ENCODE results near the gene SFXN1. TPM values are rescaled to one million over a fixed set of nuclear protein-coding genes. Genes with fewer than 3 reads are reported as not detected.

Gene SFXN1
- total RNA-seq, 4 donors from 2014 or later = 18.0 to 26.1 (median 21.2) TPM

DNA sequence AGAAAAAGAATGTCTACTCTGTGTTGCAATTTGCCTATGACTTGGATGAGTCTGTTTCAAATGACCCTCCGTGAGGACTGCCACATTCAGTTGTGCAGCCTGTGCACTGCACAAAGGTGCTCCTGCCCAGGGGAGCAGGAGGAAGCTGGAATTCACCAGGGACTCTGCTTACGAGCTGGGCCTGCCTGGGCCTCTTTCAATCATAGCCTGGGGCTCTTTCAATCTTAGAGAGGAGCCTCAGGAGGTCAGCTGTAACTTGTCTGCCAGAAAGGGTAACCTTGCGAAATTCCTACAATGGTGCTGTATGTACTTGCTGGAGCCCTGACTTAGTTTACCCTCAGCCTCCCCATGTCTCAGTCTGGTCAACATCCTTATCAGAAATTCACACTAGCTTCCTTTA lies 8.4 kb upstream of the SFXN1 start:
- Histone ChIP-seq H3K4me3 (no peak overlapping the region), H3K27me3 (peaks cover 41% of the 10 kb centered on the region), H3K4me1 (peaks cover 0 to 5% (median 0%) of the 10 kb centered on the region in 3 donors), H3K36me3 (no peaks in the 10 kb centered on the region), H3K27ac (no peak overlapping the region), H3K9me3 (no peaks in the 10 kb centered on the region)
- ATAC-seq = no peak
- 29 to 70% methylated on average over 2 of the region's 3 CpGs for WGBS, 2 donors (ENCODE audit: low coverage in 1 of 2)
- TF ChIP-seq, protein P1, sequence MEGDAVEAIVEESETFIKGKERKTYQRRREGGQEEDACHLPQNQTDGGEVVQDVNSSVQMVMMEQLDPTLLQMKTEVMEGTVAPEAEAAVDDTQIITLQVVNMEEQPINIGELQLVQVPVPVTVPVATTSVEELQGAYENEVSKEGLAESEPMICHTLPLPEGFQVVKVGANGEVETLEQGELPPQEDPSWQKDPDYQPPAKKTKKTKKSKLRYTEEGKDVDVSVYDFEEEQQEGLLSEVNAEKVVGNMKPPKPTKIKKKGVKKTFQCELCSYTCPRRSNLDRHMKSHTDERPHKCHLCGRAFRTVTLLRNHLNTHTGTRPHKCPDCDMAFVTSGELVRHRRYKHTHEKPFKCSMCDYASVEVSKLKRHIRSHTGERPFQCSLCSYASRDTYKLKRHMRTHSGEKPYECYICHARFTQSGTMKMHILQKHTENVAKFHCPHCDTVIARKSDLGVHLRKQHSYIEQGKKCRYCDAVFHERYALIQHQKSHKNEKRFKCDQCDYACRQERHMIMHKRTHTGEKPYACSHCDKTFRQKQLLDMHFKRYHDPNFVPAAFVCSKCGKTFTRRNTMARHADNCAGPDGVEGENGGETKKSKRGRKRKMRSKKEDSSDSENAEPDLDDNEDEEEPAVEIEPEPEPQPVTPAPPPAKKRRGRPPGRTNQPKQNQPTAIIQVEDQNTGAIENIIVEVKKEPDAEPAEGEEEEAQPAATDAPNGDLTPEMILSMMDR (IDR thresholded peaks at IDR 0.05) = no peak
- no peak for TF ChIP-seq POLR2A (IDR thresholded peaks at IDR 0.05)
- TF ChIP-seq EP300 (IDR thresholded peaks at IDR 0.05) = no peak
- no peak for TF ChIP-seq POLR2AphosphoS5 (IDR thresholded peaks at IDR 0.05)

DNA sequence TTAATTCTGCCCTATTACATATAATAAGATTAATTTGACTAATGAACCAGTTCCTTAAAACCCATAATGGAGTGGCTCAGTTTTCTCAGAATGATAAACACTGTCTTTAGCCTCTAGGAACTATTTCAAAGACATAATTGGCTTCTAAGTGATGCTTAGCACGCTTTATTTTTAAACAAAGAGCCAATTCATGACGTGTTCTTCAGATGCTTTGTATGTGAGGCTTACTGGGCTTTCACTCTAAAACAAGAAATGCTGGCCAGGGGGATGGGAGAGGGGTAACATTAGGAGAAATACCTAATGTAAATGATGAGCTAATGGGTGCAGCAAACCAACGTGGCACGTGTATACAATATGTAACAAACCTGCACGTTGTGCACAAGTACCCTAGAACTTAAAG lies 7.6 kb upstream of the SFXN1 start:
- TF ChIP-seq POLR2A (IDR thresholded peaks at IDR 0.05) (no peak), EP300 (IDR thresholded peaks at IDR 0.05) (no peak), POLR2AphosphoS5 (IDR thresholded peaks at IDR 0.05) (no peak)
- TF ChIP-seq, protein P1 (IDR thresholded peaks at IDR 0.05) = no peak
- peaks cover 0 to 5% (median 0%) of the 10 kb centered on the region in 3 donors for H3K4me1 ChIP-seq
- no peaks in the 10 kb centered on the region for H3K36me3 ChIP-seq
- H3K4me3 ChIP-seq = no peak overlapping the region
- H3K27me3 ChIP-seq = peaks cover 41% of the 10 kb centered on the region
- no peak for ATAC-seq
- H3K27ac ChIP-seq = no peak overlapping the region
- H3K9me3 ChIP-seq = no peaks in the 10 kb centered on the region
- 21 to 41% methylated on average over 5 of the region's 5 CpGs for WGBS, 2 donors (ENCODE audit: low coverage in 1 of 2)

DNA sequence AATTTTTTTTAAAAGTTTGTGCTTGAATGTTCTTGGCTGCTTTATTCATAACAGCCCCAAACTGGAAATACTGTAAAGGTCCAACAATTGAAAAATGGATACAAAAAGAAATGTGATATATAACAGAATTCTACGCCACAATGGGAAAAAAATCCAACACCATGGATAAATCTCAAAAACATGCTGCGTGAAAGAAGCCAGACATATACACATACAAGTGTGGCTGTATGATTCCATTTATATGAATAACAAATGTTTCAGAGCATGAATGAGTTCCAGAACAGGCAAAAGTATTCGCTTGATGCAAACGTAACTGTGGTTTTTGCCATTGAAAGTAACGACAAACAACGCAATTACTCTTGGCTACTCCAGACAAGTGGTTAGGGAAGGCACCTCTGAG lies 7.2 kb upstream of the SFXN1 start:
- no peak for TF ChIP-seq EP300 (IDR thresholded peaks at IDR 0.05)
- TF ChIP-seq, protein P1 (IDR thresholded peaks at IDR 0.05) = no peak
- no peak for TF ChIP-seq POLR2AphosphoS5 (IDR thresholded peaks at IDR 0.05)
- TF ChIP-seq POLR2A (IDR thresholded peaks at IDR 0.05) = no peak
- Histone ChIP-seq H3K27me3 (peaks cover 37% of the 10 kb centered on the region), H3K4me3 (no peak overlapping the region), H3K4me1 (peaks cover 0 to 4% (median 0%) of the 10 kb centered on the region in 3 donors), H3K36me3 (no peaks in the 10 kb centered on the region), H3K9me3 (no peaks in the 10 kb centered on the region), H3K27ac (no peak overlapping the region)
- no peak for ATAC-seq
- WGBS, 2 donors (ENCODE audit: low coverage in 1 of 2) = 75 to 77% methylated on average over 6 of the region's 6 CpGs

DNA sequence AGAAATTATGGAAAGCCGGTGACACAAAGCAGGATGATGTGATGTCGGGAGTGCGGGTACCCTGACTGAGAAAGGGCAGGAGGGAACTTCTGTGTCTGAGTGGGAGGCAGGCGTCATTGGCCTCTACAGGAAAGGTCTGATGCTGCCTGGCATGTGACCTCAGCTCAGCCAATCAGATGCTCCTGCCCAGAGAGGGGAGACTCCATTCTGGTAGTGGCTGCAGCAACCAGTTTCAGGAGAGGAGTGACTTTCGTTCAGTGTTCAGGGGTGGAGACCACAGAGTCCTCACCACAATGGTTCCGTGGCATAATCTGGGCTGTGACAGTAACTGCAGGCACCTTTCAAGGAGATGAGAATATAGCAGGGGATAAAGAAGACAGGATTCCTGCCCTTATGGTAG lies 6.7 kb upstream of the SFXN1 start:
- Histone ChIP-seq H3K36me3 (no peaks in the 10 kb centered on the region), H3K27me3 (peaks cover 33% of the 10 kb centered on the region), H3K4me1 (no peaks in the 10 kb centered on the region), H3K27ac (no peak overlapping the region), H3K4me3 (no peak overlapping the region), H3K9me3 (no peaks in the 10 kb centered on the region)
- TF ChIP-seq POLR2AphosphoS5 (IDR thresholded peaks at IDR 0.05) (no peak), POLR2A (IDR thresholded peaks at IDR 0.05) (no peak), EP300 (IDR thresholded peaks at IDR 0.05) (no peak)
- TF ChIP-seq, protein P1 (IDR thresholded peaks at IDR 0.05) = no peak
- ATAC-seq = no peak
- 52 to 72% methylated on average over 2 to 6 of the region's 6 CpGs for WGBS, 2 donors (ENCODE audit: low coverage in 1 of 2)

DNA sequence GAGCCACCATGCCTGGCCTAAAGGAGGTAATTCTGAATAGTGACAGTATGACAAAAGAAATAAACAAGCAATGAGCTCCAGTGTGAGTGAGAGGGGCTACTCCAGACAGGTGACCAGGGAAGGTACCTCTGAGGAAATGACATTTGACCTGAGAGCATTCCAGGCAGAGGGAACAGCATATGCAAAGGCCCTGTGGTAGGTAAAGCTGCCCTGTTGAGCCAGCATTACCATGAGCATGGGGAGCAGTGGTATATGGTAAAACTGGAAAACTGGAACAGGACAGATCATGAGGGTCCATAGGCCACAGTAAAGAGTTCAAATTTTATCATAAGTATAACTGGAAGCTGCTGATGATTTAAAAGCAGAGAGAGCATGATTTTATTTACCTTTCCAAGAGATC lies 6.0 kb upstream of the SFXN1 start:
- Histone ChIP-seq H3K4me1 (no peaks in the 10 kb centered on the region), H3K4me3 (no peak overlapping the region), H3K36me3 (no peaks in the 10 kb centered on the region), H3K27me3 (peaks cover 25% of the 10 kb centered on the region), H3K9me3 (no peaks in the 10 kb centered on the region), H3K27ac (no peak overlapping the region)
- TF ChIP-seq, protein P1 (IDR thresholded peaks at IDR 0.05) = no peak
- TF ChIP-seq POLR2AphosphoS5 (IDR thresholded peaks at IDR 0.05) = no peak
- no peak for TF ChIP-seq EP300 (IDR thresholded peaks at IDR 0.05)
- no peak for TF ChIP-seq POLR2A (IDR thresholded peaks at IDR 0.05)
- ATAC-seq = no peak
